Measurements from ENCODE around the gene POLE3. TPM values are rescaled to one million over a fixed set of nuclear protein-coding genes. Genes with fewer than 3 reads are reported as not detected.

The POLE3 gene
- total RNA-seq, 1 donor from 2014 or later = 52.6 TPM

Other genes starting within 250 kb of the POLE3 start
- gene FKBP15, start 189.4 kb downstream of the POLE3 start, total RNA-seq = 16.6 and 23.2 TPM in 2 replicates
- 17.1 and 17.5 TPM in 2 replicates for gene SLC31A1, start 189.1 kb downstream of the POLE3 start, total RNA-seq
- gene CDC26, start 135.1 kb downstream of the POLE3 start, total RNA-seq = 40.4 and 55.9 TPM in 2 replicates
- gene PRPF4, start 135.0 kb downstream of the POLE3 start, total RNA-seq = 33.6 and 42.8 TPM in 2 replicates
- not detected in 2 replicates for gene RNF183, start 107.3 kb downstream of the POLE3 start, total RNA-seq
- 1.0 and 1.4 TPM in 2 replicates for gene WDR31, start 70.4 kb downstream of the POLE3 start, total RNA-seq
- under 0.01 TPM in 1 of 2 replicates, not detected in the other for gene BSPRY, start 61.1 kb downstream of the POLE3 start, total RNA-seq
- 5.7 and 6.1 TPM in 2 replicates for gene HDHD3, start 33.7 kb downstream of the POLE3 start, total RNA-seq
- 19.4 and 30.5 TPM in 2 replicates for gene ALAD, start 9.4 kb downstream of the POLE3 start, total RNA-seq
- gene C9orf43, start 72 bp upstream of the POLE3 start, total RNA-seq = 0.35 and 0.46 TPM in 2 replicates
- 278 and 424 TPM in 2 replicates for gene RGS3, start 53.1 kb upstream of the POLE3 start, total RNA-seq

All from pulmonary artery endothelial cell (primary cell).